Activated CD4-positive, alpha-beta T cell treated with anti-CD3 and anti-CD28 coated beads, Interleukin-2, amount 10 ng/mL, durations not matched to agents 24 days and 14 days (primary cell): ENCODE results near the gene BHLHA15. TPM values are rescaled to one million over a fixed set of nuclear protein-coding genes. Genes with fewer than 3 reads are reported as not detected.
"Not testable (repeated sequence)": the region's sequence is repeated elsewhere in the genome, so short reads cannot be mapped to it uniquely, and the experiment has no call there.

ENCODE experiments used
- DNase-seq: peaks from one replicate; pipeline ENCODE4 v3.0.0; 2022
- H3K27ac Mint-ChIP-seq: one replicate; pipeline ENCODE4 v1.8.0; 2022; ENCODE audit warnings: mild to moderate bottlenecking, mixed read lengths
- H3K27me3 Mint-ChIP-seq: one replicate; pipeline ENCODE4 v1.8.0; 2022; ENCODE audit warnings: mixed read lengths
- H3K36me3 Mint-ChIP-seq: one replicate; pipeline ENCODE4 v1.8.0; 2022; ENCODE audit warnings: low read depth, mild to moderate bottlenecking, mixed read lengths
- H3K4me1 Mint-ChIP-seq: one replicate; pipeline ENCODE4 v1.8.0; 2021; ENCODE audit warnings: mixed read lengths
- H3K4me3 Mint-ChIP-seq: one replicate; pipeline ENCODE4 v1.8.0; 2022; ENCODE audit warnings: mild to moderate bottlenecking, moderate library complexity, mixed read lengths
- H3K9me3 Mint-ChIP-seq: one replicate; pipeline ENCODE4 v1.8.0; 2021; ENCODE audit warnings: mixed read lengths
- intact Hi-C: fragments of 100-400 bp; cut with micrococcal nuclease; formaldehyde crosslinking; loops from one replicate; pipeline ENCODE4 v1.15.1; 2023
- total RNA-seq: library from RNA; stranded (reverse); gene quantifications from 2 replicates; pipeline ENCODE4 v1.2.3, GENCODE V29; 2022

The BHLHA15 gene
- total RNA-seq, 1 donor from 2014 or later: 0.72 TPM

GRCh38 chr7:98210513-98211220 is 572 bp upstream of the BHLHA15 start:
- H3K4me3 Mint-ChIP-seq: peak overlapping the region; percentile 45
- no peak overlapping the region for H3K27ac Mint-ChIP-seq
- no peak for DNase-seq
- peaks cover 2% of the 10 kb centered on the region for H3K4me1 Mint-ChIP-seq
- H3K9me3 Mint-ChIP-seq: no peaks in the 10 kb centered on the region
- intact Hi-C loops: no loop called here
- H3K36me3 Mint-ChIP-seq: peaks cover 8% of the 10 kb centered on the region
- no peaks in the 10 kb centered on the region for H3K27me3 Mint-ChIP-seq

- H3K27me3 Mint-ChIP-seq: no peaks in the 10 kb centered on the region
- peak overlapping the region; percentile 62 for H3K4me3 Mint-ChIP-seq
- H3K36me3 Mint-ChIP-seq: peaks cover 3% of the 10 kb centered on the region
- H3K4me1 Mint-ChIP-seq: no peaks in the 10 kb centered on the region
- no peaks in the 10 kb centered on the region for H3K9me3 Mint-ChIP-seq
- no peak for DNase-seq
- no peak overlapping the region for H3K27ac Mint-ChIP-seq
- intact Hi-C loops: no loop called here
These were observed 665 bp downstream of the BHLHA15 start for GRCh38 chr7:98211676-98212531.

GRCh38 chr7:98212532-98213041 is 1.3 kb downstream of the BHLHA15 start:
- Mint-ChIP-seq H3K4me1 (no peaks in the 10 kb centered on the region), H3K4me3 (no peak overlapping the region), H3K27me3 (no peaks in the 10 kb centered on the region), H3K9me3 (no peaks in the 10 kb centered on the region), H3K36me3 (peaks cover under 1% of the 10 kb centered on the region), H3K27ac (no peak overlapping the region)
- intact Hi-C loops: no loop called here
- no peak for DNase-seq

- H3K27me3 Mint-ChIP-seq: no peaks in the 10 kb centered on the region
- no peak overlapping the region for H3K27ac Mint-ChIP-seq
- H3K4me3 Mint-ChIP-seq: no peak overlapping the region
- peaks cover under 1% of the 10 kb centered on the region for H3K36me3 Mint-ChIP-seq
- peaks cover under 1% of the 10 kb centered on the region for H3K4me1 Mint-ChIP-seq
- intact Hi-C loops: no loop called here
- H3K9me3 Mint-ChIP-seq: no peaks in the 10 kb centered on the region
- no peak for DNase-seq
These were observed 2.2 kb downstream of the BHLHA15 start for GRCh38 chr7:98213296-98213887.

- DNase-seq: no peak
- Mint-ChIP-seq H3K4me3 (no peak overlapping the region), H3K27ac (no peak overlapping the region), H3K36me3 (peaks cover 6% of the 10 kb centered on the region), H3K27me3 (no peaks in the 10 kb centered on the region), H3K4me1 (peaks cover 5% of the 10 kb centered on the region), H3K9me3 (no peaks in the 10 kb centered on the region)
- intact Hi-C loops: no loop called here
These were observed 2.9 kb downstream of the BHLHA15 start for GRCh38 chr7:98213888-98214810.

- H3K4me3 Mint-ChIP-seq: no peak overlapping the region
- peaks cover 8% of the 10 kb centered on the region for H3K4me1 Mint-ChIP-seq
- intact Hi-C loops: no loop called here
- no peak overlapping the region for H3K27ac Mint-ChIP-seq
- H3K36me3 Mint-ChIP-seq: peaks cover 12% of the 10 kb centered on the region
- no peaks in the 10 kb centered on the region for H3K9me3 Mint-ChIP-seq
- no peak for DNase-seq
- no peaks in the 10 kb centered on the region for H3K27me3 Mint-ChIP-seq
These were observed 3.6 kb downstream of the BHLHA15 start for GRCh38 chr7:98214811-98215321.

GRCh38 chr7:98215561-98216495 is 4.6 kb downstream of the BHLHA15 start:
- Mint-ChIP-seq H3K27ac (no peak overlapping the region), H3K9me3 (no peaks in the 10 kb centered on the region), H3K4me3 (no peak overlapping the region), H3K4me1 (peaks cover 8% of the 10 kb centered on the region), H3K36me3 (peaks cover 13% of the 10 kb centered on the region), H3K27me3 (no peaks in the 10 kb centered on the region)
- no peak for DNase-seq
- intact Hi-C loops: no loop called here

GRCh38 chr7:98216941-98217622 is 5.8 kb downstream of the BHLHA15 start:
- peaks cover 20% of the 10 kb centered on the region for H3K36me3 Mint-ChIP-seq
- intact Hi-C loops: no loop called here
- DNase-seq: no peak
- no peak overlapping the region for H3K27ac Mint-ChIP-seq
- H3K4me1 Mint-ChIP-seq: peaks cover 8% of the 10 kb centered on the region
- H3K9me3 Mint-ChIP-seq: no peaks in the 10 kb centered on the region
- H3K4me3 Mint-ChIP-seq: no peak overlapping the region
- no peaks in the 10 kb centered on the region for H3K27me3 Mint-ChIP-seq

- H3K9me3 Mint-ChIP-seq: no peaks in the 10 kb centered on the region
- no peak overlapping the region for H3K27ac Mint-ChIP-seq
- no peak for DNase-seq
- H3K4me1 Mint-ChIP-seq: peaks cover 8% of the 10 kb centered on the region
- H3K27me3 Mint-ChIP-seq: no peaks in the 10 kb centered on the region
- intact Hi-C loops: no loop called here
- peaks cover 20% of the 10 kb centered on the region for H3K36me3 Mint-ChIP-seq
- H3K4me3 Mint-ChIP-seq: no peak overlapping the region
These were observed 6.7 kb downstream of the BHLHA15 start for GRCh38 chr7:98217623-98218582.

GRCh38 chr7:98219382-98219781 is 8.1 kb downstream of the BHLHA15 start:
- H3K9me3 Mint-ChIP-seq, H3K4me3 Mint-ChIP-seq, H3K27me3 Mint-ChIP-seq, DNase-seq, H3K27ac Mint-ChIP-seq, intact Hi-C loops, H3K4me1 Mint-ChIP-seq: not testable (repeated sequence)
- H3K36me3 Mint-ChIP-seq: peaks cover 23% of the 10 kb centered on the region
